Measurements from ENCODE around the gene HJURP. TPM values are rescaled to one million over a fixed set of nuclear protein-coding genes. Genes with fewer than 3 reads are reported as not detected.

HJURP gene
- total and polyA plus RNA-seq, 9 of the 15 experiments (the other 6 are each of a cell fraction or from before 2014, with no cell fraction given) = 13.8 to 102 (median 28.3) TPM

GRCh38 chr2:233816771-233817170 is 37.6 kb downstream of the HJURP start:
- in situ Hi-C loops (cut with MboI) = no loop called here
- Histone ChIP-seq H3K9me3 (replicated peaks; ENCODE audit: control insufficient read depth, insufficient read depth, low read depth, low read length) (no peaks in the 10 kb centered on the region), H3K27me3 (ENCODE audit: control insufficient read depth in 2 of 2, insufficient read depth in 2 of 2, low read length in 2 of 2) (peaks cover 0 to 45% of the 10 kb centered on the region in 2 experiments; a peak in 3 of 5 replicates), H3K36me3 (ENCODE audit: control insufficient read depth, insufficient read depth, low read length) (no peaks in the 10 kb centered on the region), H3K9me1 (ENCODE audit: control insufficient read depth, insufficient read depth, low read length) (no peaks in the 10 kb centered on the region), H2AFZ (ENCODE audit: low read depth, low read length) (no peak overlapping the region), H3K27ac (ENCODE audit: extremely low read depth, low read depth, low read length) (no peak overlapping the region), H3K79me2 (ENCODE audit: control insufficient read depth, insufficient read depth, low read length) (no peaks in the 10 kb centered on the region), H3K4me1 (replicated peaks in 1 of 2; ENCODE audit: control insufficient read depth in 2 of 2, insufficient read depth in 2 of 2, low read length in 2 of 2) (no peaks in the 10 kb centered on the region; a peak in 1 of 5 replicates), H3K4me3 (no peak overlapping the region), H3K9ac (ENCODE audit: insufficient read depth in 1 of 2, low read depth in 2 of 2, low read length in 2 of 2) (no peak overlapping the region), H3K4me2 (ENCODE audit: insufficient read depth, low read length) (no peak overlapping the region), H4K20me1 (replicated peaks; ENCODE audit: control insufficient read depth, insufficient read depth, low read length) (no peaks in the 10 kb centered on the region; the same call in 1 of the 2 replicates)
- 0% methylated on average over 4 of the region's 4 CpGs for WGBS (ENCODE audit: insufficient coverage, low coverage, missing lambda C conversion rate)
- intact Hi-C loops (cut with micrococcal nuclease) = no loop called here
- TF ChIP-seq COPS2 (conservative IDR thresholded peaks at IDR 0.05) (no peak), CLOCK (CRISPR knock-in tag; IDR thresholded peaks at IDR 0.05; ENCODE audit: borderline replicate concordance) (no peak), ZNF324 (CRISPR knock-in tag; IDR thresholded peaks at IDR 0.05) (no peak), MITF (IDR thresholded peaks at IDR 0.05) (no peak), ZNF561 (CRISPR knock-in tag; conservative IDR thresholded peaks at IDR 0.05) (no peak), KDM4B (IDR thresholded peaks at IDR 0.05; ENCODE audit: borderline replicate concordance in 2 of 2, low read depth in 1 of 2) (no peak), MLX (CRISPR knock-in tag; conservative IDR thresholded peaks at IDR 0.05) (no peak), HIVEP1 (CRISPR knock-in tag; IDR thresholded peaks at IDR 0.05) (no peak), XRCC4 (IDR thresholded peaks at IDR 0.05; ENCODE audit: extremely low read depth, insufficient read depth, insufficient read length) (no peak), MAFF (IDR thresholded peaks at IDR 0.05; ENCODE audit: low read length) (no peak), BRF2 (IDR thresholded peaks at IDR 0.05; ENCODE audit: borderline replicate concordance, insufficient read depth, insufficient read length) (no peak), CBX3 (IDR thresholded peaks at IDR 0.05; ENCODE audit: borderline replicate concordance in 1 of 2, low read length in 2 of 2) (no peak)
- CTCF ChIA-PET (ENCODE audit: low intra/inter-chr PET ratio) = no interaction called here
- no peak for FAIRE-seq
- DNase-seq (ENCODE audit: extremely low read depth in 1 of 4, low spot score in 3 of 4) = no peak
- ATAC-seq = no peak
- BruUV-seq (replicated peaks) = no TSS peak
- POLR2A ChIA-PET = no interaction called here

All from K562 (cell line).